CD4-positive, alpha-beta T cell treated with Interleukin-21 for 1 hour (primary cell): ENCODE results near the gene XAB2.
A peak's percentile ranks its signal among the peaks of the same experiment; 100 is the strongest.

ENCODE experiments used
- DNase-seq: peaks from one replicate; pipeline ENCODE4 v3.0.0-alpha.2; 2020

The XAB2 gene

DNA sequence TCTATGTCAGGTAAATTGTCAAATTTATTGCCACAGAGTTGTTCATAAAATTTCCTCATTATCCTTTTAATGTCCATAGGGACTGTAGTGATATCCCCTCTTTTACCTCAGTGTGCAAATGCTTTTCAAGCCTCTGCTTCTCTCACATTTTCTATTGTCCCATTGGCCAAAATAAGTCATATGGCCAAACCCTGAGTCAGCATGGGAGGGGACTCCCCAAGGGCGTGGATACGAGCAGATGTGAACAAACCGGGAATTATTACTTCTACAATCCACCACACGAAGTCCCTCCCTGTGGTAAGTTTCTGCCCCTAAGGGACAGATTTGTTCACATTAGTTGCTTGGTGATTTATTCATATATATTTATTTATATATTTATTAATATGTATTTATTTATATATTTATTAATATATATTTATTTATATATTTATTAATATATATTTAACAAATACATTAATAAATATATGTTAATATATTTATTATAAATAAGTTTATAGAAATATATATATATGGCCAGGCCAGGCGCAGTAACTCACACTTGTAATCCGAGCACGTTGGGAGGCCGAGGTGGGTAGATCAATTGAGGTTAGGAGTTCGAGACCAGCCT lies 53.8 kb downstream of the XAB2 start:
- DNase-seq = peak; percentile 8

DNA sequence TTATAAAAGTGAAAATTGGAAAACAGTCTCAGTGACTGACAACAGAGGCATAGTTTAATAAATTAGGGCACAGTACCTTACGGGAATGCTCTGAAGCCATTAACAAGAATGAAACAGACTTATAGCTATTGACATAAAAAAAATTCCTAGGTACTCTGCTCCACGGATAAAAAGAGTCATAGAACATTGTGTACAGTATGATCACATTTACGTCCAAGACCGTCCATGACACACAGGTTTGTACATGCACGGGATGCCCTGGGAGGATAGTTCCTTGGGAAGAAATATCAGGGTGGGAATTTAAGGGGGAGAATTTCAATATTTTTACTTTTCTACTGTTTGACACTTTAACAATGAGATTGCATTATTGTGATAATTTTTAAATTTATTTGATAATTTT lies 58.6 kb downstream of the XAB2 start:
- DNase-seq = no peak
